ENCODE measurements around the gene RPL15.

GRCh38 chr3:23873941-23874340 lies 43.0 kb upstream of the RPL15 start:
- TF ChIP-seq POLR2A (IDR thresholded peaks at IDR 0.05) (no peak), CTCF (IDR thresholded peaks at IDR 0.05) (no peak)
